Body of pancreas (tissue), 4 donors: Measurements from ENCODE around the gene UGDH. TPM values are rescaled to one million over a fixed set of nuclear protein-coding genes. Genes with fewer than 3 reads are reported as not detected.

Source experiments
- ATAC-seq: fragments of 150-250 bp; one replicate; pipeline ENCODE4 v1.9.1; 2016
- DNase-seq, 4 donors: peaks; one replicate each; pipeline ENCODE4 v3.0.0-alpha.2; 2019
- H3K27ac ChIP-seq, 4 donors: fragments of 200-600 bp; sonication (generic); 1 replicate in 3 of 4; 2 replicates in 1 of 4; pipeline versions ENCODE4 v1.5.1 to v1.6.1; 2016 to 2019; ENCODE audit warnings: mild to moderate bottlenecking in 1 of 4, mixed read lengths in 1 of 4, moderate library complexity in 1 of 4
- H3K27me3 ChIP-seq, 2 donors: fragments of 200-600 bp; sonication (generic); one replicate each; pipeline ENCODE4 v1.6.0; 2016; ENCODE audit warnings: mild to moderate bottlenecking in 1 of 2
- H3K36me3 ChIP-seq, 2 donors: fragments of 200-600 bp; sonication (generic); replicated peaks in 1 of 2; 2 replicates each; pipeline ENCODE4 v1.5.1; 2016; ENCODE audit warnings: low read depth in 2 of 2; ENCODE audit not compliant: insufficient read depth in 1 of 2
- H3K4me1 ChIP-seq: fragments of 200-600 bp; sonication (generic); one replicate; pipeline ENCODE4 v1.6.0; 2016
- H3K4me3 ChIP-seq, 2 donors: fragments of 200-600 bp; sonication (generic); 1 replicate in 1 of 2; 2 replicates in 1 of 2; pipeline ENCODE4 v1.5.1; 2016 to 2019
- H3K9me3 ChIP-seq, 3 donors: fragments of 200-600 bp; sonication (generic); 1 replicate in 2 of 3; 2 replicates in 1 of 3; pipeline ENCODE4 v1.5.1; 2016
- CTCF ChIP-seq, 7 experiments: fragments of 450-650 bp in 4 of 7; fragments of 200-600 bp in 3 of 7; sonication (generic) in 3 of 7; IDR thresholded peaks; one replicate each; pipeline ENCODE4 v1.5.1; 2016 to 2019; ENCODE audit warnings: antibody characterized with exemption in 7 of 7
- POLR2A ChIP-seq, 3 donors: fragments of 450-650 bp; IDR thresholded peaks; one replicate each; pipeline ENCODE4 v1.6.1; 2016; ENCODE audit warnings: antibody characterized with exemption in 3 of 3, mild to moderate bottlenecking in 2 of 3
- WGBS, 2 donors: methylation state at CpG; one replicate each; pipeline ENCODE4 v1.1.5; 2017; 5-methylcytosine and 5-hydroxymethylcytosine counted together
- intact Hi-C: fragments of 100-400 bp; cut with DNase I; formaldehyde crosslinking; loops from one replicate; pipeline ENCODE4 v1.15.1; 2023
- total RNA-seq, 2 donors: library from RNA; depleted of rRNA; stranded (reverse); fragments of >200 nt; gene quantifications; one replicate each; pipeline ENCODE4 v1.1.0, GENCODE V29; 2016

The UGDH gene
- total RNA-seq, 2 donors from 2014 or later, result 71.1 to 107 TPM

- peaks cover 0 to 2% of the 10 kb centered on the region in 2 donors for H3K36me3 ChIP-seq
- WGBS, 2 donors, result 46 to 53% methylated on average over 4 of the region's 4 CpGs
- peak overlapping the region; percentile 60 to 88 (median 72) for H3K27ac ChIP-seq
- TF ChIP-seq CTCF (IDR thresholded peaks at IDR 0.05) (no peak), POLR2A (IDR thresholded peaks at IDR 0.05) (no peak)
- peaks cover 40% of the 10 kb centered on the region for H3K4me1 ChIP-seq
- intact Hi-C loops, result no loop called here
- H3K27me3 ChIP-seq, result no peaks in the 10 kb centered on the region
- no peak overlapping the region for H3K4me3 ChIP-seq
- ATAC-seq (no peak), DNase-seq (no peak)
- H3K9me3 ChIP-seq, result no peaks in the 10 kb centered on the region
These were observed 42.0 kb upstream of the UGDH start for GRCh38 chr4:39569209-39569608.

- H3K4me1 ChIP-seq, result peaks cover 36% of the 10 kb centered on the region
- ATAC-seq, result peak; percentile 89
- 15 to 22% methylated on average over 3 of the region's 3 CpGs for WGBS, 2 donors
- H3K27ac ChIP-seq, result peak overlapping the region; percentile 60 to 88 (median 72)
- intact Hi-C loops, result no loop called here
- no peaks in the 10 kb centered on the region for H3K9me3 ChIP-seq
- no peak overlapping the region for H3K4me3 ChIP-seq
- H3K36me3 ChIP-seq, result peaks cover 0 to 2% of the 10 kb centered on the region in 2 donors
- peak; percentile 45 to 72 (median 59) for DNase-seq
- no peaks in the 10 kb centered on the region for H3K27me3 ChIP-seq
- TF ChIP-seq POLR2A (IDR thresholded peaks at IDR 0.05) (no peak), CTCF (IDR thresholded peaks at IDR 0.05) (no peak)
These were observed 41.6 kb upstream of the UGDH start for GRCh38 chr4:39568805-39569204.

- DNase-seq (no peak), ATAC-seq (no peak)
- Histone ChIP-seq H3K4me1 (peaks cover 36% of the 10 kb centered on the region), H3K27ac (peak overlapping the region in 1 of 4 donors; percentile 36), H3K9me3 (no peaks in the 10 kb centered on the region), H3K27me3 (no peaks in the 10 kb centered on the region), H3K4me3 (no peak overlapping the region), H3K36me3 (peaks cover 0 to 2% of the 10 kb centered on the region in 2 donors)
- 92% methylated on average over 6 of the region's 6 CpGs for WGBS, 2 donors
- TF ChIP-seq CTCF (IDR thresholded peaks at IDR 0.05) (no peak), POLR2A (IDR thresholded peaks at IDR 0.05) (no peak)
- intact Hi-C loops, result no loop called here
These were observed 38.8 kb upstream of the UGDH start for GRCh38 chr4:39565878-39566600.

- peaks cover 43% of the 10 kb centered on the region for H3K4me1 ChIP-seq
- 72 to 80% methylated on average over 6 of the region's 6 CpGs for WGBS, 2 donors
- intact Hi-C loops, result no loop called here
- no peaks in the 10 kb centered on the region for H3K9me3 ChIP-seq
- no peak for DNase-seq
- TF ChIP-seq POLR2A (IDR thresholded peaks at IDR 0.05), result no peak
- TF ChIP-seq CTCF (IDR thresholded peaks at IDR 0.05), result no peak
- H3K36me3 ChIP-seq, result peaks cover 0 to 2% of the 10 kb centered on the region in 2 donors
- ATAC-seq, result no peak
- no peaks in the 10 kb centered on the region for H3K27me3 ChIP-seq
- H3K27ac ChIP-seq, result no peak overlapping the region
- H3K4me3 ChIP-seq, result no peak overlapping the region
These were observed 36.2 kb upstream of the UGDH start for GRCh38 chr4:39563346-39563847.

- ATAC-seq, result no peak
- Histone ChIP-seq H3K4me1 (peaks cover 43% of the 10 kb centered on the region), H3K36me3 (peaks cover 0 to 2% of the 10 kb centered on the region in 2 donors), H3K27me3 (no peaks in the 10 kb centered on the region), H3K9me3 (no peaks in the 10 kb centered on the region), H3K27ac (no peak overlapping the region), H3K4me3 (no peak overlapping the region)
- DNase-seq, result no peak
- 87 to 97% methylated on average over 5 of the region's 5 CpGs for WGBS, 2 donors
- intact Hi-C loops, result no loop called here
- TF ChIP-seq CTCF (IDR thresholded peaks at IDR 0.05), result no peak
- TF ChIP-seq POLR2A (IDR thresholded peaks at IDR 0.05), result no peak
These were observed 35.6 kb upstream of the UGDH start for GRCh38 chr4:39562792-39563191.
